NCI-H128 (cell line): ENCODE data around the gene PRF1.
A peak's percentile ranks its signal among the peaks of the same experiment; 100 is the strongest.

ENCODE experiments used
- DNase-seq: peaks from one replicate; lab custom pipeline; 2025; ENCODE audit not compliant: unreplicated experiment; lab: John Stamatoyannopoulos, UW

Gene PRF1

GRCh38 chr10:70578371-70578947, 24.1 kb downstream of the PRF1 start:
- DNase-seq, result peak; percentile 20

- no peak for DNase-seq
These were observed 25.6 kb downstream of the PRF1 start for GRCh38 chr10:70576803-70577517.

GRCh38 chr10:70575874-70576802, 26.4 kb downstream of the PRF1 start:
- no peak for DNase-seq

- peak; percentile 5 for DNase-seq
These were observed 27.1 kb downstream of the PRF1 start for GRCh38 chr10:70575486-70575873.

- DNase-seq, result no peak
These were observed 28.7 kb downstream of the PRF1 start for GRCh38 chr10:70573599-70574506.

GRCh38 chr10:70571636-70572439, 30.7 kb downstream of the PRF1 start:
- no peak for DNase-seq

- no peak for DNase-seq
These were observed 31.3 kb downstream of the PRF1 start for GRCh38 chr10:70571236-70571635.

- DNase-seq, result no peak
These were observed 33.6 kb downstream of the PRF1 start for GRCh38 chr10:70568781-70569495.

GRCh38 chr10:70568113-70568512, 34.4 kb downstream of the PRF1 start:
- no peak for DNase-seq

- DNase-seq, result no peak
These were observed 34.9 kb downstream of the PRF1 start for GRCh38 chr10:70567603-70568002.

GRCh38 chr10:70566515-70567290, 35.8 kb downstream of the PRF1 start:
- no peak for DNase-seq

GRCh38 chr10:70565556-70566514, 36.7 kb downstream of the PRF1 start:
- DNase-seq, result no peak

GRCh38 chr10:70564901-70565351, 37.6 kb downstream of the PRF1 start:
- DNase-seq, result no peak

- no peak for DNase-seq
These were observed 38.3 kb downstream of the PRF1 start for GRCh38 chr10:70564113-70564725.

GRCh38 chr10:70563230-70563629, 39.3 kb downstream of the PRF1 start:
- no peak for DNase-seq

GRCh38 chr10:70562036-70562755, 40.3 kb downstream of the PRF1 start:
- DNase-seq, result no peak
